Urothelium cell line (cell line): ENCODE measurements around the gene TRMT10C.
"Not testable (repeated sequence)": the region's sequence is repeated elsewhere in the genome, so short reads cannot be mapped to it uniquely, and the experiment has no call there.

Source experiments
- DNase-seq: peaks from one replicate; pipeline ENCODE4 v3.0.0; 2011; ENCODE audit warnings: low spot score, mixed read lengths
- FAIRE-seq: peaks from 2 replicates; lab custom pipeline; 2011; peaks lifted over from hg19 to GRCh38; lab: Jason Lieb, UNC

TRMT10C gene

DNA sequence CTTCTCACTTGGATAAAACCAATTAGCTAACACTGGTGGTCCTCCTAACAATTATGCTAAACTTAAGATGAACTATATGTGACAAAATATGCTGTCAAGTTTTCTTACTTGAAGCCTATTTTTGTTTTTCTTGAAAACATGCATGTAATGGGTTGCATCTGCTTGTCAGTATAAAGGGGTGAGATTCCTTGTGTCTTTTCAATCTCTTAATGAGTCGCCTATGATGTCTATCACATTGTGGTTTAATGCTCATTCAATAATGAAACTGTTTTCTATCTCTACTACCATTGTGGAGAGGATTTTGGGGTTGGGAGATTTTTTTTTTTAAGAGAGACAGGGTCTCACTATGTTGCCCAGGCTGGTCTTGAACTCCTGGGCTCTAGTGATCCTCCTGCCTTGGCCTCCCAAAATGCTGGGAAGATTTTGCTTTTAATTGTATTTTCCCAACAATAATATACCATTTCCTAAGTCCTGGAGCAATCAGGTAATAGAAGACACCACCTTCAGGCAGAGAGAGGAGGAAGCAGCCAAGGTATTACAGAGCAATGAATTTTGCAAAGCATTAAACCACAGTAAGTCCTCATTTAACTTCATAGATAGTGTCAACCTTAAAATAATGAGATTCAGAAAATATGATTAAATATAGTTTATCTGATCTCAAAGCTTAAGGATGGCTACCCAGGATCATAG lies 17.4 kb upstream of the TRMT10C start:
- FAIRE-seq: no peak
- no peak for DNase-seq

GRCh38 chr3:101548527-101549105 lies 13.1 kb upstream of the TRMT10C start:
- DNase-seq: no peak
- FAIRE-seq: no peak

- FAIRE-seq (no peak), DNase-seq (no peak)
Observed at GRCh38 chr3:101549473-101549872, 12.2 kb upstream of the TRMT10C start.

DNA sequence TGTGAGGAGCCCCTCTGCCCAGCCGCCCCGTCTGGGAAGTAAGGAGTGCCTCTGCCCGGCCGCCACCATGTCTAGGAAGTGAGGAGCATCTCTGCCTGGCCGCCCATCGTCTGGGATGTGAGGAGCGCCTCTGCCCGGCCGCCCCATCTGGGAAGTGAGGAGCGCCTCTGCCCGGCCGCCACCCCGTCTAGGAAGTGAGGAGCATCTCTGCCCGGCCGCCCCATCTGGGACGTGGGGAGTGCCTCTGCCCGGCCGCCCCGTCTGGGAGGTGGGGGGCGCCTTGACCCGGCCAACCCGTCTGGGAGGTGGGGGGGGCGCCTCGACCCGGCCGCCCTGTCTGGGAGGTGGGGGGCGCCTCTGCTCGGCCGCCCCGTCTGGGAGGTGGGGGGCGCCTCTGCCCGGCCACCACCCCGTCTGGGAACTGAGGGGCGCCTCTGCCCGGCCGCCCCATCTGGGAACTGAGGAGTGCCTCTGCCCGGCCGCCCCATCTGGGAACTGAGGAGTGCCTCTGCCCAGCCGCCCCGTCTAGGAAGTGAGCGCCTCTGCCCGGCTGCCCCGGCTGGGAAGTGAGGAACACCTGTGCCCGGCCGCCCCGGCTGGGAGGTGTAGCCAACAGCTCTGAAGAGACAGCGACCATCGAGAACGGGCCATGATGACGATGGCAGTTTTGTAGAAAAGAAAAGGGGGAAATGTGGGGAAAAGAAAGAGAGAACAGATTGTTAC lies 10.1 kb upstream of the TRMT10C start:
- DNase-seq, FAIRE-seq: not testable (repeated sequence)

DNA sequence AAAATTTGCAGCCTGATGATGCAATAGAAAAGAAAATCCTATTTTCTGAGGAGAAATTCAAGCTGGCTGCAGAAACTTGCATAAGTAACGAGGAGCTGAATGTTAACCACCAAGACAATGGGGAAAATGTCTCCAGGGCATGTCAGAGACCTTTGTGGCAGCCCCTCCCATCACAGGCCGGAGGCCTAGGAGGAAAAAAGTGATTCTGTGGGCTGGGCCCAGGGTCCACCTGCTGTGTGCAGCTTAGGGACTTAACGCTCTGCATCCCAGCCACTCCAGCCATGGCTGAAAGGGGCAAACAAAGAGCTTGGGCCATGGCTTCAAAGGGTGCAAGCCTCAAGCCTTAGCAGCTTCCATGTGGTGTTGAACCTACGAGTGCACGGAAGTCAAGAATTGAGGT lies 8.3 kb upstream of the TRMT10C start:
- FAIRE-seq, DNase-seq: not testable (repeated sequence)

GRCh38 chr3:101556064-101556463 lies 5.6 kb upstream of the TRMT10C start:
- FAIRE-seq (no peak), DNase-seq (no peak)

GRCh38 chr3:101567528-101568317 lies 6.1 kb downstream of the TRMT10C start:
- DNase-seq: no peak

DNA sequence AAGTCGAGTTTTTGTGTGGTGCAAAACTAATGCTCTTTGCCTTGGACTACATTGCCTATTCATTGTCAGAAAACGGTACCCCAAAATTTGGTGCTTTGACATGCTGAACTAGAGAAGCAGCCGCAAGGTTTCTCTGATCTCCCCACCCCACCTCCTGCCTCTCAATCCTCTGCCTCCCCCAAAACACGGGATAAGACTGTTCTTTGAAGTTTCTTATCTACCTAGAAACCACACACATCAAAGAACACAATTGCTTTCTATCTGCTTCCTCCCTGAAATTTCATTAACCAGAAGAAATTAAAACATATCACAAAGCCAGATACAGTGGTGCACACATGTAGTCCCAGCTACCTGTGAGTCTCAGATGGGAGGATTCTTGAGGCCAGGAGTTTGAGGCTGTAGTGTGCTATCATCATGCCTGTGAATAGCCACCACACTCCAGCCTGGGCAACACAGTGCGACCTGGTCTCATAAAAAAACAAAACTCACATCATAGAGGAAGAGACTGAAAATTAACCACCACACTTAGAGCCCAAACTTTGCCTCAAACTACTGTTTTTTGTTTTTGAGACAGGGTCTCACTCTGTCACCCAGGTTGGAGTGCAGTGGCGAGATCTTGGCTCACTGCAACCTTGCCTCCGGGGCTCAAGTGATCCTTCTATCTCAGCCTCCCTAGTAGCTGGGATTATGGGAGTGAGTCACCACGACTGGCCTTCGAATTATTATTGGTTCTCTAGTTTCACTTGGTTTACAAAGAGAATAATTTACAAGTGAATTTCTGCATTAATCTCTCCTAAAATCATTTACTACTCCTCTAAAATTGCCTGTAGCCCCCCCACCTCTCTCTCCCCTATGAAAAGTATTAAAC lies 9.6 kb downstream of the TRMT10C start:
- FAIRE-seq (no peak), DNase-seq (no peak)

More at GRCh38 chr3:101567528-101568317, 6.1 kb downstream of the TRMT10C start:
- FAIRE-seq: no peak

GRCh38 chr3:101573449-101574387 lies 12.1 kb downstream of the TRMT10C start, which contains the start of gene PCNP:
Gene PCNP, plus strand, starts transcription at chr3:101574180. Its CDS starts 36 bp downstream, at chr3:101574216.
- peak; percentile 97 for DNase-seq
- peak; percentile 98 for FAIRE-seq

GRCh38 chr3:101574388-101575112 lies 12.9 kb downstream of the TRMT10C start:
- DNase-seq (peak; percentile 47), FAIRE-seq (no peak)

GRCh38 chr3:101577286-101577685 lies 15.6 kb downstream of the TRMT10C start:
- FAIRE-seq: no peak
- DNase-seq: no peak

GRCh38 chr3:101588616-101589015 lies 26.9 kb downstream of the TRMT10C start:
- DNase-seq (no peak), FAIRE-seq (no peak)

DNA sequence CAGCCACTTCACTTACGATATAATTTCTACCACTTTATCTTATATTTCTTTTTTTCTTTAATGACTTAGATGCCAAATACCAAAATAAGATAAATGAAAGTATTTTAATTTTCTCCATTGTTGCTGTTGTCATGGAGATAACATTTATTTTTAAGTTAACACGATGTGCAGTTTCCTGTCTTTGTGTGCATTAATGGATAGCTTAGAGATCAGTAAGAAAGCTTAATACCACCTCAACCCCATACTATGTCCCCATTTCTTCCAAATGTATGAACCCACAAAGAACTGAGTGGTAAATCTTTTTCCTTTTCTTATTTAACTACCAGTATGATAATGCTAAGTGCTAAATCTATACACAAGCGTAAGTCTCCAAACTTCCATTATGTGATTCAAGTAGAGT lies 29.4 kb downstream of the TRMT10C start:
- FAIRE-seq (no peak), DNase-seq (no peak)

DNA sequence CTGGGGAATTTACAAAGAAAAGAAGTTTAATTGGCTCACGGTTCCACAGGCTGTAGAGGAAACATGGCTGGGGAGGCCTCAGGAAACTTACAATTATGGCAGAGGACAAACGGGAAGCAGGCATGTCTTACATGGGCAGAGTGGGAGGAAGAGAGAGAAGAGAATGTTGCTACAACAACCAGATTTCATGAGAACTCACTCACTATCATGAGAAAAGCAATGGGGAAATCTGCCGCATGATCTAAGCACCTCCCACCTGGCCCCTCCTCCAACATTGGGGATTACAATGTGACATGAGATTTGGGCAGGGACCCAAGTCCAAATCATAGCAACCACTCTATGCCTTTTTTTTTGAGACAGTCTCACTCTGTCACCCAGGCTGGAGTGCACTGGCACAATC lies 41.1 kb downstream of the TRMT10C start:
- DNase-seq (no peak), FAIRE-seq (no peak)

- no peak for DNase-seq
- FAIRE-seq: no peak
Observed at GRCh38 chr3:101603184-101603583, 41.5 kb downstream of the TRMT10C start.

- FAIRE-seq, DNase-seq: not testable (repeated sequence)
Observed at GRCh38 chr3:101605398-101605797, 43.7 kb downstream of the TRMT10C start.

GRCh38 chr3:101611023-101611422 lies 49.4 kb downstream of the TRMT10C start:
- FAIRE-seq (no peak), DNase-seq (no peak)

- FAIRE-seq, DNase-seq: not testable (repeated sequence)
Observed at GRCh38 chr3:101613014-101613413, 51.3 kb downstream of the TRMT10C start.
